Left colon (tissue), 2 donors: Measurements from ENCODE around the gene TMEM204. TPM values are rescaled to one million over a fixed set of nuclear protein-coding genes. Genes with fewer than 3 reads are reported as not detected.

ENCODE experiments used
- ATAC-seq: fragments of 200-7000 bp; cut with Tn5 transposase; one replicate; pipeline ENCODE4 v1.9.1; 2020; ENCODE audit warnings: mild to moderate bottlenecking, moderate library complexity
- DNase-seq, 2 donors: peaks; one replicate each; pipeline ENCODE4 v3.0.0-alpha.2; 2020
- intact Hi-C, 2 donors: fragments of 100-400 bp; cut with DNase I in 1 of 2; cut with micrococcal nuclease in 1 of 2; formaldehyde crosslinking; loops; one replicate each; pipeline versions ENCODE4 v1.11.2 to v1.14.0; 2022; cut with DNase I, micrococcal nuclease
- total RNA-seq, 2 donors: library from RNA; stranded (reverse); fragmentation: NEBNext Ultra II Directional; extraction: Animal tissue kit (Norgen Biotek cat#: 25700); gene quantifications; one replicate each; pipeline ENCODE4 v1.2.1, GENCODE V29; 2021
- donor health status: DM: no; HTN: no; CAD: no.
- donor health status: DM: yes; HTN: yes; CAD: no.

TMEM204 gene
- total RNA-seq, 2 donors from 2014 or later: 2.6 to 4.9 TPM

DNA sequence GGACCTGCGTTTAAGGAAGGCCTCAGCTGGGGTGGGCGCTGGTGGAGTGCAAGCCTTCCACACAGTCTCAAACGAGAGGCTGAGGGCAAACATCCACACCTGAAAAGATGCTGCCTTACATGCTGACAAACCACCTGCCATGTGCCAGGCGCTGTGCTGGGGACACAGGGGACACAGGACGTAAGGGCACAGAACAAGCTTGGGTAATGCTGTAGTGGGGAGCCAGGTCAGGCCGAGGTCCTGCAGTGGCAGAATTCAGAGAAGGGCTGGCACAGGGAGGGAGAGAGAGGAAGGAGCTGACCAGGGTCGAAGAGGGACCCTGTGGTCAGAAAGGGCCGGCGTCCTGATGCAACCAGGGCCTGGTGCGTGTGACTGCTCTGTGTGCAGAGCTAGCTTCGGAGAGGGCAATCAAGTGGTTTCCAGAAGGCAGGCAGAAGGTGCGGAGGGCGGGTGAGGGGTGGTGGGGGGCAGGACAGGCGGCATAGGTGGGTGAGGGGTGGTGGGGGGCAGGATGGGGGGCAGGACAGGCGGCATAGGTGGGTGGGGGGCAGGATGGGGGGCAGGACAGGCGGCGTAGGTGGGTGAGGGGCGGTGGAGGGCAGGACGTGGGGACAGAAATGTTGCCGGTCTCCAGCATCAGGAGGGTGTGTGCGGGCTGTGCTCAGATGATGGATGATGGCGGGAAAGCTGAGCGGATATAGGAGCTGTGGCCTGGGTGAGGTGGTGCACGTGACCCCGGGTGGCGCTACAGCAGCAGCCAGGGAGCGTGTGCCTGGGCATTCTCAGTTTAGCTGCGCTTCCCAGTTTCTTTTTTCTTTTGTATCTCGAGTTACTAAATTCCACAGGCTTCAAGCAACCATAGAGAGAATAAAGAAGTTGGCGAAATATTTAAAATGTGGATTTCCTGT is 21.6 kb upstream of the TMEM204 start:
- intact Hi-C loops: no loop called here
- DNase-seq (no peak), ATAC-seq (no peak)

DNA sequence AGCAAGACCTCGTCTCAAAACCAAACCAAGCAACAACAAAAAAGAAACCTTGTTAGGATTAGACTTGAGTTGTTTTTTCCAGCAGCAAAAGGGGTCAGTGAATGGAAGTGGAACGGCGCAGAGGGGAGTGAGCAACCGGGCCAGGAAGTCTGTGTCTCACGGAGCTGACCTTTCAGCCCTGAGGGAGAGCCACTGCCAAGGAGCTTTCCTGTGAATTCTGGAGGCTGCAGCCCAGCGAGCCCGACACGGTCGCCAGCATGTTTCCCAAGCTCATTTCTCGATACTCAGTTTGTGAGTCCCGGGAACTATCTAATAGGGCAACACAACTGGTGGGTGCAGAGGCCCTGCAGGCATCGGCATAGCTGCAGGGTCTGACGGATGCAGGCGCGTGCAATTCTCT is 20.7 kb upstream of the TMEM204 start:
- intact Hi-C loops: no loop called here
- ATAC-seq (no peak), DNase-seq (no peak)

DNA sequence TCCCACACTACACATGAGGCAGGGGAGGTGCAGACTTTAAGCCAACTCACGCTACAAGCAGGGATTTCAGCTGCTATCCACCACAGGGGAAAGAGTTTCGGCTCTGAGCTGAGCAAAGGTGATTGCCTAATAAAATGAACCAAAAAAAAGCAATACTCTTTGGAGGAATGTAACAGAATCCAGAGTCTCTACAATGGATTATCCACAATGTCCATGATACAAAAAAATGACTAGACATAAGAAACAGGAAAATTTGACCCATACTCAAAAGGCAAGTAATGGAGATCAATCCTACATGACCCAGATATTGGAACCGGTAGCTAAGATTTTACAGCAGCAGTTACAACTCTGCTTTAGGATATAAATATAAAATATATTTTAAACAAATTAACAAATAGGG is 19.0 kb upstream of the TMEM204 start:
- intact Hi-C loops: no loop called here
- DNase-seq (no peak), ATAC-seq (no peak)

DNA sequence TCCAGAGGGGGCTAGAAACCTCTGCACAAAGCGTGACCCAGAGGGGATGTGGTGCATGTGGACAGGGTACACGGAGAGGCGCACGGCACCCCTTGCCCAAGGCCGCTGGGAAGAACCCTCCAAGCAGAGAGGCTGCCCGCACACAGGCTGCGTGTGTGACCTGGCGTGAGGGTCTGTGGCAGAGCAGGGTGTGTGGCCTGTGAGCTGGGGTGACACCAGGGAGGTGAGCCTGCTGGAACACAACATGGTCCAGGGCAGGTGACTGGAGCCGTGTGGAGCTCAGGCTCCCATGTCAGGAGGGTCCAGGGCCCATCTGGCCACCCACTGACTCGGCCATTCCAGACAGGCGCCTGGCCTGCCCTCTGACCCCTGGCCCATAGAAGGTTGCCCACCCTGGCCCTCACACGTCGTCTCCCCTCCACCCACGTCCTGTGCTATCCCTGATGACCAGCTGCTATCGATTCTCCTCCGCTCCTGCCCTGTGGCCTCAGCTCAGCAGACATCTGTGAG is 14.8 kb upstream of the TMEM204 start:
- intact Hi-C loops: no loop called here
- no peak for ATAC-seq

DNA sequence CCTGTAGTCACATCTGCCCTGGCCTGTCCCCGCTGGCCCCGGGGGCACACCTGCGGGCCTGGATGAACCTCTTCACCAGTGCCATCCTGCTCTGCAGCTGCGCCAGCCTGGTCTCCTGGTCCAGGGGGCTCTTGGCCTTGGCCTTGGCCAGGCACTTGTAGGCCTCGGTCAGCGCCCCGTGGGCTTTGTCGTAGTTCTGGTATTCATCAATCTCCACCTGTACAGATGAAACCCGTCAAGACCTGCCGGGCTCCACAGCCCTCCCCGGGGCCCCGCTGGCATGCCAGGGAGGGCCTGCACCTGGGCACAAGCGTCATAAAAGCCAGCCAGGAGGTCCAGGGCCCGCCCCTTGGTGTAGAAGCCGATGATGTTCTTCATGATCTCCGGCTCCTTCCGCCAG is 13.6 kb upstream of the TMEM204 start:
- intact Hi-C loops: no loop called here
- DNase-seq: no peak
- ATAC-seq: no peak

More for the DNA sequence above, 14.8 kb upstream of the TMEM204 start:
- no peak for DNase-seq

DNA sequence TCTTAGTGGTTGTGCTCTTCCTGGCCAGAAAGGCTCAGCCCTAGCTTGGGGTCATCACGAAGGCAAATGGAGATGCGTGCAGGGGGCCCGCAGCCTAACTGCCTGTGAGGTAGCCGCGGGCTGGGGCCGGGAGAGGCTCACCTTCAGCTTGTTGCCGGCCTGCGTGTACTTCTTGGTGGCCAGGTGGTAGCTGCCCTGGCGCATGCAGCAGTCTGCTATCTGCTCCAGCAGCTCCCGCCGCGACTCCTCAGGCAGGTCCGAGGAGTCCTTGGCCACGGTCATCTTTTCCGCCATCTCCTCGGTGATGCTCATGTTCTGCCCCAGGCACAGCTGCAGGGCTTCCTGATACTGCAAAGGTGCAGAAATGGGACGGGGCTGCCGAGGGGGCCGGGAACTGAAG is 13.0 kb upstream of the TMEM204 start:
- intact Hi-C loops: no loop called here
- ATAC-seq: no peak
- DNase-seq: no peak

DNA sequence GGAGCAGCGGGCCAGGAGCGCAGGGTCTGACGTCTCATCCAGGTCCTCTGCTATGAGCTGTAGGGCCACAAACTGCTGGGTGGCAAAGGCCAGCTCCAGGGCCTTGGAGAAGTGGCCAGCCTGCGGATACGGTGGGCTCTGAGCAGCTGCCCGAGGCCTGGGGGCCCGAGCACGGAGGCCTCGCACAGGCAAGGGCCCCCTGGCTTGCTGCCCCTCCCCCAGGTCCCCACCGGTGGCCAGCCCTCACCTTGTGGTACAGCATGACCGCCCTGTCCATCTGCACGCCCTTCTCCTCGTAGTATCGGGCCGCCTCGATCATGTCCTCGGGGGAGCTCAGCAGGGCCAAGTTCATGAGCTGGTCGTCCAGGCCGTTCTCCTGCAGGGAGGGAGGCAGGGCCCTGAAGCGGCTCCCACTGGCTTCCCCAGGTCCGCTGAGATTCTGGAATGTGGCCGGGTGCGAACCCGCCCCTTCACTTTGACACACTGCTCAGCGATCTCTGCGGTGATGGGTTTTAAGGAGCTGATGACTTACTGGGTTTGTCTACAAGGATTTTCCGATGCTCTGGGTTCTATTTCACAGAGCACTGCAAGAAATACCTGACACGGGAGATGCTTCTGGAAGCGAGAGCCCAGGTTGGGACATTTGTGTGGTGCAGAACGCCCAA is 9.8 kb upstream of the TMEM204 start:
- ATAC-seq (no peak), DNase-seq (no peak)
- intact Hi-C loops: no loop called here

DNA sequence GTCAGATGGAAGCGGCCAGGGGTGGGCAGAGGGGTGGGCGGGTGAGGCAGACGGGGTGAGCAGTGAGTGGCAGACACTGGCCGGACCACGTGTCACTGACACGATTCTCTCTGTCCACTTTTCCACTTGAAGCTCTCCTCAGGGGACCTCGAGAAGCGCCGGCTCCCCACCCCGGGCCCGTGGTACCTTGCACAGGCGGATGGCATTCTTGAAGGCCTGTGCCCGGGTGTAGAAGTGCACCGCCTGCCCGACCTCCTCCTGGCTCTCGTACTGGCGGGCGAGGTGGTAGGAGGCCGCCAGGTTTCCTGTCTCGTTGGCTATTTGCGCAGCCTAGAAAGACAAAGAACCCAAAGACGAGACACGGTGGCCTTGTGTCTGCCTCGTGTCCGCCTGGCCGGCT is 9.1 kb upstream of the TMEM204 start:
- no peak for ATAC-seq
- intact Hi-C loops: no loop called here
- no peak for DNase-seq

DNA sequence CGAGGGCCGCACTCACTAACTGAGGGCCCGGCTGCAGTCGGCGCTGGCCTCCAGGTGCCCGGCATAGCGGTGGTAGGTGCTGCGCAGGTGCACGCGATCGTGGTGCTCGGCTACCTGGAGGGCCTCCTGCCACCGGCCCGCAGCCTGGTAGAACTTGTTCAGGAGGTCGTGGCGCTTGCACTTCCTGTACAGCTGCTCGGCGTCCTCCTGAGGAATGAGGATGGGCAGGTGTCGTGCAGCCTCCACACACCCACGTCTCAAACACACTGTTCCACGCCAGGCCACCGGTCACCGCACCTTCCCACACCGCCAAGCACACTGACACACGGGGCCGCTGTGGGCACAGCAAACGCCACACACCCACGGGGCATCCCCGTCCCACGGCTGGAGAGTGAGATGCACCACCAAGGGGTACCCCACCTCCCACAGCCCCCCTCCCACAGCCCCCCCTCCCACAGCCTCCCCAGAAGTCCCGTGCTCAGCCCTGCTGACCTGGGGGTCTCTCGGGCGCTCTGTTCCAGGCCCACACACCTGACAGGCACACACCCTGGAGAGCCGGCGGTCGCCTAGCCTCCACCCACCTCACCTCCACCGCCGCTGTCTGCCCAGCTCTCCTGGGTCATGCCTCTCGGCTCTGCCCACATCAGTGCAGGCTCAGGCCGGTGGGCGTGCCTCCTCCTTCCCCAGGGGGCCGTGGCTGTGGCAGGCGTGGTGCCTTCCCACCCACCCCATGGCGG is 7.4 kb upstream of the TMEM204 start:
- DNase-seq (no peak), ATAC-seq (no peak)
- intact Hi-C loops: no loop called here

DNA sequence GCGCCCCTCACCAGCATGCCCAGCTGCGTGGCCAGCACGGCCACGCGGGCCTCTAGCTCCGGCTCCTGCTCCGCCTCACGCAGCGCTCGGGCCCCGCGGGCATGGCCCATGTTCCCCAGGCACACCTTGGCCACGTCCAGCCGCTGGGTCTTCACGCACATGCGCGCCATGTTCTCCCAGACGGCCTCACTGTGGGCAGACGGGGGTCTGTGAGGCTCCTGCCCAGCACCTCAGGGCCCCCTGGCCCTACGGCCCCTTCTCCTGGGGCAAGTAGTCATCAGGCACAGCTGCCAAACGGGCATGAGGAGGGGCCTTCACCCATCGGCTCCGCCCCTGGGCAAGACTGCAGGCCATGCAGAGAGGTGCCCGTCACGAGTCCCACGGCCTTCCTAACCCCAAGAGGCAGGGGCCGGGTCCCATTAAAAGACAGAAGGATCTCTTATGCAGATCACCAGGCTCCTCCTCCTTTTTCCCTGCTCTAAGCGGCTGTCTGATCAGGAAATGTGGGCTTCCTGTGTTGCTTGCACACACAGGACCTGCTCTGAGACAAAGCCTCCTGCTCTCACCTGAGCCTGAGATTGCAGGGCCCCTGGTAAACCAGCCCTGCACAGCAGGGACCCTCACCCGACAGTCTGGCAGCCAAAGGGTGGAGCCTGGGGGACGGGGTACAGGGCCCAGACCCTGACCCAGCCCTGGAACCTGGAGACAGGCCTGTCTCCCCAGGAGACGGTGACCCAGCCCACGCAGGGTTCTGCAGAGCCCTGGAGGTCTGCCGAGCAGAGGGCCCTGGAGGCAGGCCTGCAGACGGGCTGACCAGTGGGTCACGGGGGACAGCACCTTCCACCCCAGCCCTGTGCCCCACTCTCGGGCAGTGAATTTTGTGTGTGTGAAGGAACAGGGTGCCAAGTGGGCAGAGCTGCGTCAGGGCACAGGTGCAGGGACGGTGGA is 6.6 kb upstream of the TMEM204 start:
- ATAC-seq: no peak
- DNase-seq: no peak
- intact Hi-C loops: no loop called here

DNA sequence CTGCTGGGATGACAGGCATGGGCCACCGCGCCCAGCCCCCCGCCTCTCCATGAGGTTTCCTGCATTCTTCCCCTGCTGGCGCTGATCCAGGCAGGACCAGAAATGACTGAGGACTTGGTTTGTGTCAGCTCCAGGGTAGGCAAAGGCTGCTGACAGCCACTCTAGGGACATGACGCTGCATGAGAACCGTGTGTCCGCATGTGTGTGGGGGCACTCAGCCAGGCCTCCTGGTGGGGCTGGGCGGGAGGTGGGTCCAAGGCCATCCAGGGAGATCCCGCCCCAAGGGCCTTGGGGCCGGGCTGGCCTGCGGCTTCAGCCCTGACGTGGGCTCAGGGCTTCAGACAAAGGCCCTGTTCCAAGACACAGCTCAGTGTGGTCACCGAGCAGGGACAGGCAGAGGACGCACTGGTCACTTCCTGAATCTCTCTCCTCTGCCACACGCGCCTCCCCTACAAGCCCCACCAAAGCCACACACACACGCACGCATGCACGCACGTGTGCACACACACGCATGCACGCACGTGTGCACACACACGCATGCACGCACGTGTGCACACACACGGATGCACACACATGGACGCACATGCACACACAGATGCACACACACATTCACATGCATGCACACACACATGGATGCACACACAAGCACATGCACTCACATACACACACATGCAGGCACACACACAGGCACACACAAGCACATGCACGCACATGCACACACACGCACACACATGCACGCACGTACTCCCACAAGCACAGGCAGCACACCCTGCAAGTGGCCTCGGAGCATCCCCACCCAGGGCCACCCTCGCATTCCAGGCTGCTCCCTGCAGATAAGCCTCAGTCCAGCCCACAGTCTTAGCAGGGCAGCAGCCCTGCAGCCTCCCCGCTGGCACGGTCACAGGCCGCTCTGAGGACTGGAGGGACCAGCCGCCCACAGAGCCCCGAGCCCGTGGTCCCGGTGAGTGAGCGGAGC is 5.3 kb upstream of the TMEM204 start:
- intact Hi-C loops: no loop called here
- DNase-seq: no peak
- ATAC-seq: no peak

DNA sequence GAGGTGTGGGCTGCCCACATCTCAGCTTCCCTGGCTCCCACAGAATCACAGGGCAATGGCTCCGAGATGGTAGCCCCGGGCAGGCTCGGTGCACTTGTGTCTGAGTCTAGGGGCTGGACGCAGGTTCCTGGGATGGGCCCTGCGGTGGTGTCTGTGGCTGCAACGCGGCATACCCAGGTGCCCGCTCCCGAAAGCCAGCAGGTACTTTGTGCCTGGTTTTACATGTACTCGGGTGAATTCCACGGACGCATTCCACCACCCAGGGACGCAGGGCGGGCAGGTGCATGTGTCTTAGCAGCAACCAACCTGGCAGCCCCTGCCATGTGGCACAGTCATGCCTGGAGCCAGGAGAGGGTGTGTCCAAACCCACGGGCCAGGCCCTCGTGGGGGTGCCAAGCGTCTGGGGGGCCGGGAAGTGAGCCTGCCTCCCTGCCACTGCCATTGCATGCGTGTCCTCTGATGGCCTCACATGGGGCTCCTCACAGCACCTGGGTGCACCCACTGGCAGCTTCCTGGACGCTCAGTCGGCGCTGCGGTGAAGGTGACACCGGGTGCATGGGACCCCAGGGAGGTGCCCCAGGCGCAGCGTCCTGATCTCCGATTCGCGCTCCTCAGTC is 4.4 kb upstream of the TMEM204 start:
- intact Hi-C loops: no loop called here
- DNase-seq (no peak), ATAC-seq (no peak)

DNA sequence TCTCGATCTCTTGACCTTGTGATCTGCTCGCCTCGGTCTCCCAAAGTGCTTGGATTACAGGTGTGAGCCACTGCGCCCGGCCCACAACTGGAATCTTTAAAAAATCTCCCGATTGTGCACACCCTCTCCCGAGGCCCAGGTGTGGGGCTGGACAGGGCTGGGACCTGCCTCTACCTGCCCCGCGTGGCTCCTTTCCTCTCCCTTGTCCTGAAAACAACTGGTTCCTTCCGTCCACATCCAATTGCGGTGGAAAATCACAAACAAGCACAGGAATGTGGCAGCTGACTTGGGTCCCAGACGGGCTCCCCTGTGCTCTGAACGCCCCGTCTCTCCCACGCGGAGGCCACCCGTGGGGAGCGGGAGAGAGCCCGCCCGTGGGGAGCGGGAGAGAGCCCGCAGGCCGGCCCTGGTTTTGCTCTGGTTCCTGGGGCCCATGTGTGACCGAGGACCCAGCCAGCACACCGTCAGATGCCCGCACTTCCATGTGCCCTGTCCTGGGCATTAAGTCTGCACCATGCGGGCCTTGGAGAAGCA is 3.0 kb upstream of the TMEM204 start:
- ATAC-seq: no peak
- DNase-seq: no peak
- intact Hi-C loops: no loop called here

DNA sequence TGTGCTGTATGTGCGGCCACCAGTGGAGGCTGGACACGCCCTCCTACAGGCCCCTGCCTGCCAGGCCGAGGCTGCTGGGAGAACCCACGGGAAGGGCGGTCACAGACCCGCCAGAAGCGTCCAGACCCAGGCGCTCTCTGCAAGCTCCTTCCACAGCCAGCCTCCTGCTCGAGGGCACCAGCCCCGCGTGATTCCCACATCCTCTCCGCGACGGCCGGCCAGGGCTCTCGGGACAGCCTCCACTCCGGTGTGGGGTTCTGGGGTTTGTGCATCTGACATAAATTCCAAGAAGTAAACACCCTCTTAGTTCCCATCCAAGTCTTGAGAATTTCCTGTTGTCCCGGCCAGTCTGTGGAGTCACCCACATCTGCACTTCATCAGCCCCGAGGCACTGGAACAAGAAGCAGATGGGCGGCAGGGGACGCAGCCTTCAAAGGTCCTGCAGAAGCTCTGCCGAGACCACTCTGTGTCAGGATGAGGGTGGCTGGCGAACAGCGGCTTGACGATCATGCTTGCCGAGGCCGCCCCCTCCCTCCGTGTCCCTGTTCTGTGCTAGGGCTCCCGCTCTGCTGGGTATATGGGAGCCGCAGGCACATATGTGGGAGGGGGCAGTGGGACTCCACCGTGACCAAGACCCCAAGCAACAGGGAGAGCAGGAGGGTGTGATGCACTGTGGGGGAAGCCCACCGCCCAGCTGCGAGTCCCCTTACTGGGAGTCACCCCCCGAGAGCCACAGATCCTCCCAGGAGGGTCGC is 2.4 kb upstream of the TMEM204 start:
- ATAC-seq: no peak
- DNase-seq: peak; percentile 21 to 49
- intact Hi-C loops: no loop called here

DNA sequence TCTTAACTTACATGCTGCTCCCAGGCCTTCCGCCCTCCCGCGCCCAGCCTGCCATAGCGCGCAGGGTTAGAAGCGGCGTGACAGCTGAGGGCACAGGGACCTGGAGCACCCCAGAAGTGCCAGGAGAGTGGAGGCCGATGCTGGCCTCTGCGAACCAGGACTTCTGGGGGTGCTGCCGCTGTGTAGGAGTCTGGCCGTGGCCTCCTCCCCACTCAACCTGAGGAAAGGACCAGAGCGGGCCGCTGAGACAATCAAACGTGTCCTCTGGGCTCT is 1.9 kb upstream of the TMEM204 start:
- DNase-seq: no peak
- ATAC-seq: no peak

DNA sequence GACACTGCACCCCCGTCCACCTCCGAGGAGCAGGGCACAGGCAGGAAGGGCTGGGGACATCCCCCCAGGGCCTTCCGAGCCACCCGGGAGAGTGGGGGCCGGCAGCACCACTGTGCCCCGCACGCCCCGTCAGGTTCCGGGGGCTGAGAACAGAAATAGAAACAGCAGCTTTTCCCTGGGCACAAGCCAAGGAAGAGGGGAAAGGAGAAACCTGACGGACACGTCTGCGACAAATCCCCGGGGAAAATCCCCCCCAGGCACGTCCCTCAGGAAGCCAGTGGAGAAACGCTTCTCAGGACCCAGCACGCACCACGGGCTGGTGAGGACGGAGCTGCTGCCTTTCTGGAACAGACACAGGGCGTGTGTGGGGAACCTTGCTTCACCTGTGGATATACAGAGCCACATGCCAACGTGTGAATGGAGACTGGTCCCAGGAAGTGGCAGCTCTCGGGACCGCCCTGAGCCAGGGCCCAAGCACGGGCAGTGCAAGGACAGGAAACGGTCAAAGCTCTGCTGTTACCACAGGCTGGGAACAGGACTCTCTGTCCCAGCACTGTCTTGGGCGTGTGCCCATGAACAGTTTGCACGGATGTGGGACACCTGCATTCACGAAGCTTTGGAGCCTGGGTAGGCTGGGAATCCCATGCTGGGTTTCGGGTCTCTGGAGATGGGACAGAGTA is 1.2 kb upstream of the TMEM204 start:
- DNase-seq (peak in 1 of 2 donors; percentile 64), ATAC-seq (no peak)
- intact Hi-C loops: no loop called here

More for the DNA sequence above, 1.9 kb upstream of the TMEM204 start:
- intact Hi-C loops: no loop called here
